Adrenal gland (tissue), 12 donors: ENCODE measurements around the gene LDB2. TPM values are rescaled to one million over a fixed set of nuclear protein-coding genes. Genes with fewer than 3 reads are reported as not detected.

Experiments used
- DNase-seq, 7 donors: peaks; one replicate each; pipeline ENCODE4 v3.0.0-alpha.2; 2019 to 2020
- H3K27ac ChIP-seq, 5 donors: fragments of 200-600 bp; sonication (generic) in 4 of 5; 1 replicate in 3 of 5; 2 replicates in 2 of 5; pipeline versions ENCODE4 v1.5.1 to v1.8.0; 2016 to 2020; ENCODE audit warnings: mild to moderate bottlenecking in 1 of 5
- H3K27me3 ChIP-seq: fragments of 200-600 bp; 2 replicates; pipeline ENCODE4 v1.8.0; 2021
- H3K36me3 ChIP-seq, 2 donors: fragments of 200-600 bp; replicated peaks in 1 of 2; 1 replicate in 1 of 2; 2 replicates in 1 of 2; pipeline versions ENCODE4 v1.5.1 to v1.8.0; 2018 to 2022
- H3K4me1 ChIP-seq, 2 donors: fragments of 200-600 bp; replicated peaks in 1 of 2; 1 replicate in 1 of 2; 2 replicates in 1 of 2; pipeline versions ENCODE4 v1.5.1 to v1.8.0; 2018 to 2021
- H3K4me3 ChIP-seq, 4 donors: fragments of 200-600 bp; sonication (generic) in 3 of 4; one replicate each; pipeline ENCODE4 v1.5.1; 2016 to 2018
- H3K9me3 ChIP-seq, 3 donors: fragments of 200-600 bp; sonication (generic) in 1 of 3; replicated peaks in 1 of 3; 1 replicate in 2 of 3; 2 replicates in 1 of 3; pipeline versions ENCODE4 v1.5.1 to v1.8.0; 2016 to 2021
- POLR2A ChIP-seq, 2 donors: fragments of 450-650 bp; IDR thresholded peaks; one replicate each; pipeline ENCODE4 v1.6.1; 2017; ENCODE audit warnings: antibody characterized with exemption in 2 of 2, mild to moderate bottlenecking in 2 of 2, moderate library complexity in 1 of 2
- WGBS, 4 donors: extraction: QIAGEN DNeasy Blood & Tissue Kit in 2 of 4; methylation state at CpG; one replicate each; pipeline versions ENCODE4 v1.1.5 to v1.1.7; 2013 to 2017; 5-methylcytosine and 5-hydroxymethylcytosine counted together
- intact Hi-C, 2 donors: fragments of 100-400 bp; cut with DNase I; formaldehyde crosslinking; loops; one replicate each; pipeline versions ENCODE4 v1.14.1 to v1.15.0; 2022 to 2023
- polyA plus RNA-seq, 3 donors: library from polyadenylated mRNA; stranded (reverse); fragments of 200-250 nt in 2 of 3; fragments of 350-450 nt in 1 of 3; fragmentation: Illumina TruSeq in 1 of 3; extraction: RNeasy Lipid Tissue Mini Kit (QIAGEN cat#74804) in 1 of 3; gene quantifications; one replicate each; pipeline ENCODE4 v1.2.3, GENCODE V29; 2013 to 2014
- total RNA-seq, 9 donors: library from RNA; depleted of rRNA in 4 of 9; stranded (reverse); fragments of >200 nt in 4 of 9; fragments of 120-200 nt in 1 of 9; fragmentation: NEBNext Ultra II Directional in 1 of 9; extraction: Animal tissue kit (Norgen Biotek cat#: 25700) in 1 of 9; gene quantifications; one replicate each; pipeline versions ENCODE4 v1.1.0 to v1.2.4, GENCODE V29; 2013 to 2023
- TF ChIP-seq, protein P1 (sequence below), 6 experiments: fragments of 450-650 bp in 4 of 6; fragments of 200-600 bp in 2 of 6; sonication (generic) in 1 of 6; IDR thresholded peaks; 1 replicate in 5 of 6; 2 replicates in 1 of 6; pipeline versions ENCODE4 v1.5.1 to v1.8.0; 2016 to 2021; ENCODE audit warnings: antibody characterized with exemption in 6 of 6, mild to moderate bottlenecking in 2 of 6, moderate library complexity in 1 of 6
- donor health status: healthy with polysubstance abuse.
- donor health status: Bipolar disorder and iron deficiency.
- donor health status: DM: yes; HTN: yes; CAD: no.
- donor health status: DM: no; HTN: no; CAD: no.
- donor health status: DM: no; HTN: no; CAD: no.
- donor health status: DM: yes; HTN: yes; CAD: no.

Gene LDB2
- total and polyA plus RNA-seq, 12 donors: 17.1 to 51.1 (median 27.0) TPM

DNA sequence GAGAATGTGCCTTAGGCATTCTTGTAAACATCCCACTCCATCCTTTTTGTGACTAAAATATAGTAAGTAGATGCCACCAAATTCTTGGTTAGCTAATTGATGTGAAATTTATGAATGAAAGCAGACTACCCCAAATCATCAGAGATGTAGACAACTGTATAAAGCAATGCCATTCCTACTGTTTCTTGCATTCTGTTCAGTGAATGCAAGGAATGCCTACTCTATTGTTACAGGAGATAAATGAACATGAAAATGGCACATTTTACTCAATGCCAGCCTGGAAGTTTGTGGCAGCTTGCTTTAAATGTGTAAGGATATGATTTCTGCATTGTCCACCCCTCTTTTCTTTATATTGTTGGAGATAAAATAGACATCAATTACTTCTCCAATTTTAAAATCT is 317.9 kb downstream of the LDB2 start:
- no peak for TF ChIP-seq POLR2A (IDR thresholded peaks at IDR 0.05)
- TF ChIP-seq, protein P1, sequence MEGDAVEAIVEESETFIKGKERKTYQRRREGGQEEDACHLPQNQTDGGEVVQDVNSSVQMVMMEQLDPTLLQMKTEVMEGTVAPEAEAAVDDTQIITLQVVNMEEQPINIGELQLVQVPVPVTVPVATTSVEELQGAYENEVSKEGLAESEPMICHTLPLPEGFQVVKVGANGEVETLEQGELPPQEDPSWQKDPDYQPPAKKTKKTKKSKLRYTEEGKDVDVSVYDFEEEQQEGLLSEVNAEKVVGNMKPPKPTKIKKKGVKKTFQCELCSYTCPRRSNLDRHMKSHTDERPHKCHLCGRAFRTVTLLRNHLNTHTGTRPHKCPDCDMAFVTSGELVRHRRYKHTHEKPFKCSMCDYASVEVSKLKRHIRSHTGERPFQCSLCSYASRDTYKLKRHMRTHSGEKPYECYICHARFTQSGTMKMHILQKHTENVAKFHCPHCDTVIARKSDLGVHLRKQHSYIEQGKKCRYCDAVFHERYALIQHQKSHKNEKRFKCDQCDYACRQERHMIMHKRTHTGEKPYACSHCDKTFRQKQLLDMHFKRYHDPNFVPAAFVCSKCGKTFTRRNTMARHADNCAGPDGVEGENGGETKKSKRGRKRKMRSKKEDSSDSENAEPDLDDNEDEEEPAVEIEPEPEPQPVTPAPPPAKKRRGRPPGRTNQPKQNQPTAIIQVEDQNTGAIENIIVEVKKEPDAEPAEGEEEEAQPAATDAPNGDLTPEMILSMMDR (IDR thresholded peaks at IDR 0.05): no peak
- intact Hi-C loops: no loop called here
- Histone ChIP-seq H3K4me3 (no peak overlapping the region), H3K4me1 (no peaks in the 10 kb centered on the region), H3K36me3 (no peaks in the 10 kb centered on the region), H3K27me3 (no peaks in the 10 kb centered on the region), H3K27ac (no peak overlapping the region), H3K9me3 (no peaks in the 10 kb centered on the region)
- no peak for DNase-seq

- Histone ChIP-seq H3K36me3 (no peaks in the 10 kb centered on the region), H3K9me3 (no peaks in the 10 kb centered on the region), H3K27ac (no peak overlapping the region), H3K4me3 (no peak overlapping the region), H3K4me1 (no peaks in the 10 kb centered on the region), H3K27me3 (no peaks in the 10 kb centered on the region)
- no peak for TF ChIP-seq POLR2A (IDR thresholded peaks at IDR 0.05)
- TF ChIP-seq, protein P1 (IDR thresholded peaks at IDR 0.05): no peak
- DNase-seq: no peak
- intact Hi-C loops: no loop called here
- 60 to 76% (median 62%) methylated on average over 3 of the region's 3 CpGs for WGBS, 4 donors
These were observed 318.6 kb downstream of the LDB2 start for GRCh38 chr4:16579866-16580265.

DNA sequence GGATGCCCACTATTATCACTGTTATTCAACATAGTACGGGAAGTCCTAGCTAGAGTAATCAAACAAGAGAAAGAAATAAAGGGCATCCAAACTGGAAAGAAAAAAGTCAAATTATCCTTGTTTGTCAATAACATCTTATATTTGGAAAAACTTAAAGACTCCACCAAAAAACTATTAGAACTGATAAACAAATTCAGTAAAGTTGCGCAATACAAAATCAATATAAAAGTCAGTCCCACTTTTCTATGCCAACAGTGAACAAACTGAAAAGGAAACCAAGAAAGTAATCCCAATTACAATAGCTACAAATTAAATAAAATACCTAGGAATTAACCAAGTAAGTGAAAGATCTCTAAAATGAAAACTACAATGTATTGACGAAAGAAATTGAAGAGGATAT is 321.3 kb downstream of the LDB2 start:
- TF ChIP-seq, protein P1 (IDR thresholded peaks at IDR 0.05): no peak
- TF ChIP-seq POLR2A (IDR thresholded peaks at IDR 0.05): no peak
- no peaks in the 10 kb centered on the region for H3K9me3 ChIP-seq
- no peaks in the 10 kb centered on the region for H3K36me3 ChIP-seq
- no peak overlapping the region for H3K27ac ChIP-seq
- no peak for DNase-seq
- WGBS, 4 donors: 94 to 98% (median 95%) methylated on average over 3 of the region's 3 CpGs
- peaks cover 0 to 9% of the 10 kb centered on the region in 2 donors for H3K4me1 ChIP-seq
- intact Hi-C loops: no loop called here
- no peak overlapping the region for H3K4me3 ChIP-seq
- no peaks in the 10 kb centered on the region for H3K27me3 ChIP-seq

- TF ChIP-seq POLR2A (IDR thresholded peaks at IDR 0.05): no peak
- TF ChIP-seq, protein P1 (IDR thresholded peaks at IDR 0.05): no peak
- Histone ChIP-seq H3K27ac (no peak overlapping the region), H3K9me3 (no peaks in the 10 kb centered on the region), H3K4me3 (no peak overlapping the region), H3K36me3 (no peaks in the 10 kb centered on the region), H3K4me1 (peaks cover 0 to 9% of the 10 kb centered on the region in 2 donors), H3K27me3 (no peaks in the 10 kb centered on the region)
- no peak for DNase-seq
- whole genome bisulfite sequencing, 4 donors: 88 to 98% (median 97%) methylated on average over 2 of the region's 2 CpGs
- intact Hi-C loops: no loop called here
These were observed 323.5 kb downstream of the LDB2 start for GRCh38 chr4:16574981-16575380.
